OCI-LY1 (cell line): ENCODE results near the gene RPRD1A.

Source experiments
- EZH2 ChIP-seq: fragments of 200-600 bp; sonication (generic), shearing (Covaris generic); IDR thresholded peaks from 2 replicates; pipeline ENCODE4 v1.8.0; 2017; ENCODE audit warnings: borderline replicate concordance, mixed run types, mild to moderate bottlenecking, antibody characterized with exemption, low read length, moderate library complexity, mixed read lengths
- TF ChIP-seq, protein P1 (sequence below): fragments of 200-600 bp; sonication (generic), shearing (Covaris generic); IDR thresholded peaks from 2 replicates; pipeline ENCODE4 v1.5.1; 2017; ENCODE audit warnings: mild to moderate bottlenecking, antibody characterized with exemption, low read length, moderate library complexity, mixed read lengths

DNA sequence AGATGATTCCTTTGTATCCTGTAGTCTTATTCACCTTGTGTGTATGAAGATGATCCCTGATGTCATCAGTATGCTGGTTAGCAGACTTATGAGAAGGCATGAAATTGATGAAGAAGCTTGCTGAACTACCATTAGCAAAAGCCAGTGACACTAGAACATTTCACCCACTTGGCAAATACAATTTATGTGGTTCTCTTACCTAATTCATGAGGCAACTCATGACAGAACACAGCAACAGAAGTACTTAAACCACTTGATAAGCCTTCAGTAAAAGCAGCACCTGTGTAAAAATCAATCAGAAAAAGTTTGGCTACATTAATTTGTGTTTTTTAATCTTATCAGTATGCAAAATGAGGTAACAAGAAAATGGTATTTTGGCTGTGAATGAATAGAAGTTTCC lies 44.9 kb upstream of the RPRD1A start:
- TF ChIP-seq, protein P1, sequence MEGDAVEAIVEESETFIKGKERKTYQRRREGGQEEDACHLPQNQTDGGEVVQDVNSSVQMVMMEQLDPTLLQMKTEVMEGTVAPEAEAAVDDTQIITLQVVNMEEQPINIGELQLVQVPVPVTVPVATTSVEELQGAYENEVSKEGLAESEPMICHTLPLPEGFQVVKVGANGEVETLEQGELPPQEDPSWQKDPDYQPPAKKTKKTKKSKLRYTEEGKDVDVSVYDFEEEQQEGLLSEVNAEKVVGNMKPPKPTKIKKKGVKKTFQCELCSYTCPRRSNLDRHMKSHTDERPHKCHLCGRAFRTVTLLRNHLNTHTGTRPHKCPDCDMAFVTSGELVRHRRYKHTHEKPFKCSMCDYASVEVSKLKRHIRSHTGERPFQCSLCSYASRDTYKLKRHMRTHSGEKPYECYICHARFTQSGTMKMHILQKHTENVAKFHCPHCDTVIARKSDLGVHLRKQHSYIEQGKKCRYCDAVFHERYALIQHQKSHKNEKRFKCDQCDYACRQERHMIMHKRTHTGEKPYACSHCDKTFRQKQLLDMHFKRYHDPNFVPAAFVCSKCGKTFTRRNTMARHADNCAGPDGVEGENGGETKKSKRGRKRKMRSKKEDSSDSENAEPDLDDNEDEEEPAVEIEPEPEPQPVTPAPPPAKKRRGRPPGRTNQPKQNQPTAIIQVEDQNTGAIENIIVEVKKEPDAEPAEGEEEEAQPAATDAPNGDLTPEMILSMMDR, result no peak
- no peak for TF ChIP-seq EZH2
